ENCODE data around the gene ZNF630.

- TF ChIP-seq POLR2A (IDR thresholded peaks at IDR 0.05; ENCODE audit: low read depth, low read length) (no peak), TAF1 (IDR thresholded peaks at IDR 0.05; ENCODE audit: borderline replicate concordance, low read depth, low read length) (no peak), POLR2AphosphoS5 (IDR thresholded peaks at IDR 0.05; ENCODE audit: low read depth, low read length) (no peak)
These were observed 36.3 kb upstream of the ZNF630 start for GRCh38 chrX:48107717-48108116.

All from GM12892 (cell line).